Measurements from ENCODE around the gene CCDC51.

DNA sequence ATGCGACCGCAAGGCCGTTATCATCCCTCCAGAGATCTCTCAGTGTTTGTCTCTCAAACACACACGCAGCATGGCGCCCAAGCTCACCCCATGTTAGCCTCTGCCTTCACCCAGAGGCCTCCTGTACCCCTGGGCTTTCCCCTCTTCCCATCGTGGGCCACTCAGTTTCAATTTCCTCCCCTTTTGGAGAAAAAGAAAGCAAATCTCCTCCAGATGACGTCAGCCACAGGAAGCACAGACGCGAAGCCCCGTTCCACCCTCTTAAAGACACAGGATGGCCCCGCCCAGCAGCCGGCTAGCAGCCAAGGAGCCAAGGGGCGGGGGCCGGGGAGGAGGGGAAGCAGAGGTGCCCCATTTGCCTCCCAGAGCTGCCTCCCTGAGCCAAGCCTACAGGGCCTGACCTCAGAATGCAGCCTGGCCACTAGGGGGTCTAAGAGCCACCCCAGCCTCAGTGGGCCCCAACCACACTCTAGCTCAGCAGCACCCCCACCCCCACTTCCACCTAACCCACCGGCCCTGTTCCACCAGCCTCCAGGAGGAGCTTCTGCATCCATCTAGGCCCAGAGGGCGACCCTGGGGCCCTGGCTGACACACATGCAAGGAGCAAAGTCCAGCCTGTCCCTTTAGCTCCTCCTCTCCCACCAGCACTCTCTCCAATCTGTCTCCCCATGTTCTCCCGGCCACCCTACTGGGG is 33.2 kb upstream of the CCDC51 start:
- no peak for TF ChIP-seq EZH2 (IDR thresholded peaks at IDR 0.05; ENCODE audit: borderline replicate concordance, low read depth, low read length, poor library complexity, severe bottlenecking)
- TF ChIP-seq, protein P1, sequence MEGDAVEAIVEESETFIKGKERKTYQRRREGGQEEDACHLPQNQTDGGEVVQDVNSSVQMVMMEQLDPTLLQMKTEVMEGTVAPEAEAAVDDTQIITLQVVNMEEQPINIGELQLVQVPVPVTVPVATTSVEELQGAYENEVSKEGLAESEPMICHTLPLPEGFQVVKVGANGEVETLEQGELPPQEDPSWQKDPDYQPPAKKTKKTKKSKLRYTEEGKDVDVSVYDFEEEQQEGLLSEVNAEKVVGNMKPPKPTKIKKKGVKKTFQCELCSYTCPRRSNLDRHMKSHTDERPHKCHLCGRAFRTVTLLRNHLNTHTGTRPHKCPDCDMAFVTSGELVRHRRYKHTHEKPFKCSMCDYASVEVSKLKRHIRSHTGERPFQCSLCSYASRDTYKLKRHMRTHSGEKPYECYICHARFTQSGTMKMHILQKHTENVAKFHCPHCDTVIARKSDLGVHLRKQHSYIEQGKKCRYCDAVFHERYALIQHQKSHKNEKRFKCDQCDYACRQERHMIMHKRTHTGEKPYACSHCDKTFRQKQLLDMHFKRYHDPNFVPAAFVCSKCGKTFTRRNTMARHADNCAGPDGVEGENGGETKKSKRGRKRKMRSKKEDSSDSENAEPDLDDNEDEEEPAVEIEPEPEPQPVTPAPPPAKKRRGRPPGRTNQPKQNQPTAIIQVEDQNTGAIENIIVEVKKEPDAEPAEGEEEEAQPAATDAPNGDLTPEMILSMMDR (conservative IDR thresholded peaks at IDR 0.05; ENCODE audit: low read depth, low read length), result no peak; the same call in 1 of the 2 replicates
